Activated naive CD4-positive, alpha-beta T cell treated with anti-CD3 and anti-CD28 coated beads, Interleukin-2, amount 50 U/mL, for 24 hours (primary cell): Measurements from ENCODE around the gene ADPGK.
"Not testable (repeated sequence)": the region's sequence is repeated elsewhere in the genome, so short reads cannot be mapped to it uniquely, and the experiment has no call there.

Experiments used
- H3K27ac Mint-ChIP-seq: one replicate; pipeline ENCODE4 v1.8.0; 2021; ENCODE audit warnings: mild to moderate bottlenecking, mixed read lengths
- H3K27me3 Mint-ChIP-seq: one replicate; pipeline ENCODE4 v1.8.0; 2021; ENCODE audit warnings: mixed read lengths
- H3K36me3 Mint-ChIP-seq: one replicate; pipeline ENCODE4 v1.8.0; 2021; ENCODE audit warnings: mixed read lengths
- H3K4me1 Mint-ChIP-seq: one replicate; pipeline ENCODE4 v1.8.0; 2021; ENCODE audit warnings: mixed read lengths
- H3K4me3 Mint-ChIP-seq: one replicate; pipeline ENCODE4 v1.8.0; 2021; ENCODE audit warnings: mild to moderate bottlenecking, mixed read lengths
- H3K9me3 Mint-ChIP-seq: one replicate; pipeline ENCODE4 v1.8.0; 2021; ENCODE audit warnings: mixed read lengths

Gene ADPGK

DNA sequence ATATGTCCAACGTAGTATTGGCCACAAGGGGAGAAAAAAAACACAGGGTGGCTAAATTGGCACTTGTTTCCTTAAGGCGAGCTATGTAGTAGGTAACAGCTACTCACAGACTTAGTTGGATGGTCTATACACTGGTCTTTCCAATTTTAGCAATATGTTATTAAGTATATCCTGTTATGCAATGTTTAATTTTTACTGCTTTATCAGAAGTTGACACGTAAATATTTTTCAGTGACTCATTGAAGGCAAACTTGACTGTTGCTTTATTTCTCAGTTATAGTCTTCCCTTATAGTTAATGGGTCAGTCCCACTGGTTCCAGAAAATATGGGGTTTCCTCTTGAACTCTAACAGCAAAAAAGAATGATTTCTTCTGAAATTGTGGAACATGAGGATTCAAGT is 46.5 kb downstream of the ADPGK start:
- Mint-ChIP-seq H3K4me1 (peaks cover 51% of the 10 kb centered on the region), H3K27me3 (no peaks in the 10 kb centered on the region), H3K4me3 (no peak overlapping the region), H3K9me3 (peaks cover 5% of the 10 kb centered on the region), H3K36me3 (peaks cover 35% of the 10 kb centered on the region), H3K27ac (no peak overlapping the region)

DNA sequence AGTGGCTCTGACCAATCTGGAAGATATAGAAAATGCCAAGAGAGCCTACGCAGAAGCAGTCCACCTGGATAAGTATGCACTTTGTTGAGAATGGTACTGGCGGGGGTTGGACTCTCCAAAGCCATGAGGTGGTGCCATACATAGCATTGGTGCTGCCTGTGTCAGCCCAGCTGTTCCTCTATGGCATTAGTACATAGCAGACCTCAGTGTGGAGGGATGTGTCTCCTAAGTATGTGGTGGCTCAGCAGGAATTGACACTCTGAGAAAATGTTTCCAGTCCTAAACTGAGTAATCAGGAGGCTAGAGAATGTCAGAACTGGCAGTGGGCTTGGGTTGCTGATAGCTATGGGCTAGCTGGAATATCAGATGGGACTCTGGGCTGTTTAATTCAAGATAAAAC is 48.4 kb downstream of the ADPGK start:
- peaks cover 5% of the 10 kb centered on the region for H3K9me3 Mint-ChIP-seq
- H3K36me3 Mint-ChIP-seq, result peaks cover 26% of the 10 kb centered on the region
- H3K4me3 Mint-ChIP-seq, result no peak overlapping the region
- no peak overlapping the region for H3K27ac Mint-ChIP-seq
- no peaks in the 10 kb centered on the region for H3K27me3 Mint-ChIP-seq
- H3K4me1 Mint-ChIP-seq, result peaks cover 32% of the 10 kb centered on the region

DNA sequence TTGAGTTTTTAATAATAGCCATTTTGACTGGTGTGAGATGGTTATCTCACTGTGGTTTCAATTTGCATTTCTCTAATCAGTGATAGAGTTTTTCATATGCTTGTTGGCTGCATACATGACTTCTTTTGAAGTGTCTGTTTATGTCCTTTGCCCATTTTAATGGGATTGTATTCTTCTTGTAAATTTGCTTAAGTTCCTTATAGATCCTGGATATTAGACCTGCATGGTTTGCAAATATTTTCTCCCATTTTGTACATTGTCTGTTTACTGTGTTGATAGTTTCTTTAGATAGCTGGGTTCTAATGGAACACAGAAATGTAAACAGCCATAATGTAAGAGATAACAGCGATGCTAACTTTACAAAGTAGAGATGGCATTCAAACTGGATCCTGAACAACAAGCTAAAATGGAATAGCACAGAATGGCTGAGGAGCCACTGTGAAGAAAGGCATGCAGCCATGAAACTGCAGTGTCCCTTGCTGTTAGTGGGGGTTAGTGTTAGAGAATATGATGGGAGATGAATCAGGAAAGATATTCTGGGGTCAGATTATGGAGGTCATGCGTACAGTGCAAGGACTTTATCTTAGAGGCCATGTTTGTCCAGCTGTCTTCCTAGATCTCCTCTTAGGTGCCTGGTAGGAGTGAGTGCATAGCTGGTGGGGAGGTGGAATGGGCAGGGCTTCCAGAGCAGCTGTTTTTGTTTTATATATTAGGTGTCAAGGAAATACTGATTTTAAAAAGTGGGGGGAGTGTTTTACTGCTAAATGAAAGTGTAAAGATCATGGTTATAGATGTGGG is 49.4 kb downstream of the ADPGK start:
- Mint-ChIP-seq H3K36me3 (peaks cover 21% of the 10 kb centered on the region), H3K9me3 (peaks cover 5% of the 10 kb centered on the region), H3K4me3 (no peak overlapping the region), H3K27ac (peak overlapping the region; percentile 79), H3K27me3 (no peaks in the 10 kb centered on the region), H3K4me1 (peaks cover 22% of the 10 kb centered on the region)

DNA sequence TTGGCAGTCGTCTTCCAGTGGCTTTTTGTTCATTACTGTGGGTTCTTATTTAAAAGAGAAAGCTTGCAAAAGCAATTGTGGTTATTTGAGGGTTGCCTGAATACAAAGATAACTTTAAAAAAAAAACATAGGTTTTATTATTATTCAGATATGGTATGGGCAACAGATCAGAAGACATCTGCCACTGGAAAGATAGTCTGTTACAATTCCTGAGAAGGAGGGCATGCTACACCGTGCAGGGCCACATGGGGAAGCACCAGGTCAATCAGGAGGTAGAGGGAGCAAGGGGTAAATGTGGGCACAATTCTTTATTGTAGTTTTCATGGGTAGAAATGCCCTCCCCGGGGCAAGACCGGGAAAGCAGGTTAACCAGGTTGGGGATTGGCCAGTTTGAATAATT is 51.0 kb downstream of the ADPGK start:
- Mint-ChIP-seq H3K27ac (peak overlapping the region; percentile 30), H3K9me3 (no peaks in the 10 kb centered on the region), H3K36me3 (peaks cover 15% of the 10 kb centered on the region), H3K4me1 (peaks cover 10% of the 10 kb centered on the region), H3K4me3 (no peak overlapping the region), H3K27me3 (no peaks in the 10 kb centered on the region)

DNA sequence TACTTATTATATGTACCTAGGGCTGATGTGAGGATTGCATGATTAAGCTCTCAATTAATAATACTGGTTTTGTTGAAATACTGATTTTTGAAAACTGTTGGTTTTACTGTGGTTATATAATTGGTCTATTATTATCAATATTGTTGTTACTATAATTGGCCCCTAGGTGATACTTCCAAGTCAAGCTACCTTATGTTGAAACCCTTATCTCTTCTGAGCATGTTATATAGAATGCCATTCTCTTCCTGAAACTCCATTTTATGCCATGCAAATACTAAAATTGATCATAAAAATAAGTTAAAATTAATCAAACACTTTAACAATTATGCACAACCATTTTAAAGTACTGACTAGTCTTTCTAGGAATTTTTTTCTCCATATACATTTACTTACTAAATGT is 51.5 kb downstream of the ADPGK start:
- H3K36me3 Mint-ChIP-seq, result peaks cover 13% of the 10 kb centered on the region
- H3K27ac Mint-ChIP-seq, result peak overlapping the region; percentile 10
- H3K4me1 Mint-ChIP-seq, result peaks cover 7% of the 10 kb centered on the region
- no peaks in the 10 kb centered on the region for H3K27me3 Mint-ChIP-seq
- H3K9me3 Mint-ChIP-seq, result no peaks in the 10 kb centered on the region
- H3K4me3 Mint-ChIP-seq, result no peak overlapping the region

DNA sequence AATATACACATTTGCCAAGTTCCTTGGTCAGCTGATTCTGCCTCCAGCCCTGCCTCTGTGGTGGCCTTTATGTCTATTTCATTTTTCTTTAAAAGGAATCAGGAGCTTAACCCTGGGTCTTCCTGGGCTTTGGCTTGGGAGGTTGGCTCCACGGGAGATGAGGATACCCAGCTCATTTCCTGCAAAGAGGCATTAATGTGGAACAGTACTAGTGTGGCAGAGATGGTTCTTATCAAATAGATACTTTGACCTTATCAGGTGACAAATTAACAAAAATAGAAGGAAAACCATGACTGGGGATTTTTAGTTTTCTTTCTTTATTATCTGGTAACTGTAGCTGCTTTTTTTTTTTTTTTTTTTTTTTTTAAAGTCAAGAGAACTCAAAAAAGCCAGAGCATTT is 54.7 kb downstream of the ADPGK start:
- H3K4me3 Mint-ChIP-seq, result no peak overlapping the region
- H3K27me3 Mint-ChIP-seq, result no peaks in the 10 kb centered on the region
- peaks cover 6% of the 10 kb centered on the region for H3K36me3 Mint-ChIP-seq
- no peak overlapping the region for H3K27ac Mint-ChIP-seq
- no peaks in the 10 kb centered on the region for H3K4me1 Mint-ChIP-seq
- no peaks in the 10 kb centered on the region for H3K9me3 Mint-ChIP-seq

DNA sequence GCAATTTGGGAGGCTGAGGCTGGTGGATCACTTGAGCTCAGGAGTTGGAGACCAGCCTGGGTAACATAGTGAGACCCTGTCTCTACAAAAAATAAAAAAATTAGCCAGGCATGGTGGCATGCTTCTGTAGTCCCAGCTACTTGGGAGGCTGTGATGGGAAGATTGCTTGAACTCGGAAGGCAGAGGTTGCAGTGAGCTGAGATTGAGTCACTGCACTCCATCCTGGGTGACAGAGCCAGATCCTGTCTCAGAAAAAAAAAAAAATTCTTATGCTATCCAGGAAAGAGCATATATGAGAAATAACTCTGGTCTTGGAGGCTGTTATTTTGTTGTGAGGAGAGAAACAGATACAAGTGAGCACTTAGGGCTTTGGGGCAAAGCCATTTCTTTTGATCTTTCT is 55.3 kb downstream of the ADPGK start:
- H3K4me3 Mint-ChIP-seq, H3K27ac Mint-ChIP-seq, H3K27me3 Mint-ChIP-seq, H3K9me3 Mint-ChIP-seq, H3K36me3 Mint-ChIP-seq, H3K4me1 Mint-ChIP-seq: not testable (repeated sequence)

DNA sequence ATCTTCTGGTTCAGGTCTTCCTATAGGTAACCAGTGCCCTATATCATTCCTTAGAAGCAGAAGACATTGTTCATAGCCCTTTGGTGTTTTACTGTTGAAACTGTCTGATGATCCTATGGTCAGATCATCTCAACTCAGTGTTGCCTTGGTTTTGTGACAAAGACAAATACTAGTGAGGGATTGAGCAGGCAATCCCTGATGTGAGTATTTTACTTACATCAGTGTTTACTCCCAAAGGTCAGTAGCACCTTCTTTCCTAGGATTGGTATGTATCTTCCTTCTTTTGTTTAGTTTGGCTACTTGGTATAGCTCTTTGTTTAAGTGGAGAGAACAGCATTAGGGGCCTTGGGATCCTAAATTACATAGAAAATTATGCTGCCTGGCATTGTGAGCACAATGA is 56.4 kb downstream of the ADPGK start:
- Mint-ChIP-seq H3K27me3 (no peaks in the 10 kb centered on the region), H3K4me3 (no peak overlapping the region), H3K27ac (no peak overlapping the region), H3K9me3 (no peaks in the 10 kb centered on the region), H3K36me3 (peaks cover 6% of the 10 kb centered on the region), H3K4me1 (no peaks in the 10 kb centered on the region)

DNA sequence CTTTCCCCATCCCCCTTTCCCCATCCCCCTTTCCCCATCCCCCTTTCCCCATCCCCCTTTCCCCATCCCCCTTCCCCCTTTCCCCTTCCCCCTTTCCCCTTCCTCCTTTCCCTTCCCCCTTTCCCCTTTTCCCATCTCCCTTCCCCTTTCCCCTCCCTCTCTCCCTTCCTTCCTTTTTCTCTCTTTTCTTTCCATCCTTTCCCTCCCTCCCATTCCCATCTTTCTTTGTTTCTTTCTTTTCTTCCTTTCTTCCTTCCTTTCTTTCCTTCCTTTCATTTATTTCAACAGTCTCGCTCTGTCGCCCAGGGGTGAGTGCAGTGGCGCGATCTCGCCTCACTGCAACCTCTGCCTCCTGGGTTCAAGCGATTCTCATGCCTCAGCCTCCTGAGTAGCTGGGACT is 57.7 kb downstream of the ADPGK start:
- not testable (repeated sequence) for H3K4me1 Mint-ChIP-seq, H3K36me3 Mint-ChIP-seq, H3K9me3 Mint-ChIP-seq, H3K27me3 Mint-ChIP-seq, H3K27ac Mint-ChIP-seq, H3K4me3 Mint-ChIP-seq

DNA sequence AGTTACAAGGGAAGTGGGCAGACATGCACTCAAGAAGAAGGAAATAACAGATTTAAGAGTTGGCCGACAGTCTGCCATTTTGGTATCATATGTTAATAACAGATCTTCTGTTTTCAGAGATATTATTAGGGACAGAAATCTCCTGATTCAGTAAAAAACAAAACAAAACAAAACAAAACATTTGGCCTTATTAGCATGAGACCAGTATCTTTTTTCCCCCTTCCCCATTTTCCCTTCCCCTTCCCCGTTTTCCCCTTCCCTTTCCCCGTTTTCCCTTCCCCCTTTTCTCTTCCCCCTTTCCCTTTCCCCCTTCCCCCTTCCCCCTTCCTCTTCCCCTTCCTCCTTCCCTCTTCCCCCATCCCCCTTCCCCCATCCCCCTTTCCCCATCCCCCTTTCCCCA is 58.1 kb downstream of the ADPGK start:
- Mint-ChIP-seq H3K27ac (no peak overlapping the region), H3K9me3 (no peaks in the 10 kb centered on the region), H3K4me1 (no peaks in the 10 kb centered on the region), H3K27me3 (no peaks in the 10 kb centered on the region), H3K36me3 (peaks cover 4% of the 10 kb centered on the region), H3K4me3 (no peak overlapping the region)

DNA sequence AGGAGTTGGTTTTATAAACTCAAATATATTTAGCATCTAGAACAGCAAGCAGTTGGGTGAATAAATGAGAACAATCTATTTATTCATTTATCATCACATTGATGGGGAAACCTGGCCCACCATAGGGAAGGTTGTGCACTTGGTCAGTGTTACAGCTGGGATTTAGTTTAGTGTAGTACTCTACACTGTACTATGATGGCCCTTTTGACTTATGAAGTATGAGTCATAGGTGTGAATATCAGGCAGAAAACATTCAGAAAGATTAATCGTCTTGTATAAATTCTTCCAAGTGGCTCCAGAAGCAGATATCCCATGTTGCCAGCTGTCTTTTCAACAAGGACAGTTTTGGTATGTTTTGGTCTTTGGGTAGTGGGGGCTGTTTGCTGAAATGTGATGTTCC is 59.5 kb downstream of the ADPGK start:
- H3K4me1 Mint-ChIP-seq, result no peaks in the 10 kb centered on the region
- peaks cover 4% of the 10 kb centered on the region for H3K36me3 Mint-ChIP-seq
- no peak overlapping the region for H3K27ac Mint-ChIP-seq
- no peaks in the 10 kb centered on the region for H3K9me3 Mint-ChIP-seq
- H3K4me3 Mint-ChIP-seq, result no peak overlapping the region
- no peaks in the 10 kb centered on the region for H3K27me3 Mint-ChIP-seq

DNA sequence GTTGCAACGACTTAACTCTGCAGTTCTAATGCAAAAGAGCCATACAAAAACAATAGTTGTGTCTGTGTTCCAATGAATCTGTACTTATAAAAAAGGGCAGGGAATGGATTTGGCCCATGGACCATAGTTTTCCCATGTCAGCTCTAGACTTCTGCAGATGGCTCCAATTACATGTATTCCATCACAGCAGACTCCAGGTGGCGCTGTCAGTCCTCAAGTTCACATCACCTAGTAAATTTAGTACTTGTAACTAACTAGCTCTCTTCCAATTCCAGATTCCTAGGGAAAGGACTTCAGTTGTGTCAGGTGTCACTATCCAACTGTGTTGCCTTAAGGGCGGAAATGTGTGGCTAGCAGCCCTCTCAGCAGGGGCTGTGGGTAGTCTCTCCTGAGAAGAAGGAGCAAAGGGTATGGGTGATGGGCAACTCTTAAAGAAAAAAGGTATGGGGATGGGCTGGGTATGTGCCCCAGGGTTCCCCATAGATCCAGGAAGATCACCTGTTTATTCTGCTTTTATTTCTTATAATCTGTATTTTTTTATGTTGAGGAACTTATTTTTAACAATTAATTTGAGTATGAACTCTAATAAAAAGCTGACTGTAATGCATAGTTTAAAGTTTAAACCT is 61.4 kb downstream of the ADPGK start:
- H3K27me3 Mint-ChIP-seq, result no peaks in the 10 kb centered on the region
- no peak overlapping the region for H3K4me3 Mint-ChIP-seq
- H3K4me1 Mint-ChIP-seq, result no peaks in the 10 kb centered on the region
- peaks cover 8% of the 10 kb centered on the region for H3K36me3 Mint-ChIP-seq
- peak overlapping the region; percentile 30 for H3K27ac Mint-ChIP-seq
- no peaks in the 10 kb centered on the region for H3K9me3 Mint-ChIP-seq

DNA sequence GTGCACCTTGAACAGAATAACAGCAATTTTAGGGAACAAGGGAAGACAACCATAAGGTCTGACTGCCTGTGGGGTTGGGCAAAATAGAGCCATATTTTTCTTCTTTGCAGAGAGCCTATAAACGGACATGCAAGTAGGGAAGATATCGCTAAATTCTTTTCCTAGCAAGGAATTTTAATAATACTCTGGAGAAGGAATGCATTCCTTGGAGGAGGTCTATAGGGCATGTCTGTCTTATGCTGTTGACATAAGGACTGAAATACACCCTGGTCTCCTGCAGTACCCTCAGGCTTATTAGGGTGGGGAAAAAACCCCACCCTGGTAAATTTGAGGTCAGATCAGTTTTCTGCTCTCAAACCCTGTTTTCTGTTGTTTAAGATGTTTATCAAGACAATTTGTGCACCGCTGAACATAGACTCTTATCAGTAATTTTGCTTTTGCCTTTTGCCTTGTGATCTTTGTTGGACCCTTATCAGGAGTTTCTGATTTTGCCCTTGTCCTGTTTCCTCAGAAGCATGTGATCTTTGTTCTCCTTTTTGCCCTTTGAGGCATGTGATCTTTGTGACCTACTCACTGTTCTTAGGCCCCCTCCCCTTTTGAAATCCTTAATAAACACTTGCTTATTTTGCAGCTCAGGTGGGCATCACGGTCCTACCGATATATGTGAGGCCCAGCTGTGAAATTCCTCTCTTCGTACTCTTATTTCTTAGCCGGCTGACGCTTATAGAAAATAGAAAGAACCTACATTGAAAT is 74.8 kb downstream of the ADPGK start:
- not testable (repeated sequence) for H3K27ac Mint-ChIP-seq, H3K4me3 Mint-ChIP-seq, H3K27me3 Mint-ChIP-seq, H3K9me3 Mint-ChIP-seq, H3K36me3 Mint-ChIP-seq
- peaks cover 12% of the 10 kb centered on the region for H3K4me1 Mint-ChIP-seq

DNA sequence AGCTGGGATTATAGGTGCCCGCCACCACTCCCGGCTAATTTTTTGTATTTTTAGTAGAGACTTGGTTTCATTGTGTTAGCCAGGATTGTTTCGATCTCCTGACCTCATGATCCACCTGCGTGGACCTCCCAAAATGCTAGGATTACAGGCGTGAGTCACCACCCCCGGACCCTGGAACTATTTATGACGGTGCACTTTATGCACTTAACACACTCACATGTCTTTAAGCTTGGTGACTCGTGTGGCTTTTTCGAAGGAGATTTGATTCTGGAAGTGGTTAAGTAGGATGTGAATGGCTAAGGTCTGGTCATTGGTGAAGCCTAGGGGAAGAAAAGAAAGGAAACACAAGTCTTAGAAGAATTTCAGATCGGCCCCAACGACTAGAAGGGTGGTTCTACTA is 77.3 kb downstream of the ADPGK start:
- H3K27ac Mint-ChIP-seq, result no peak overlapping the region
- no peaks in the 10 kb centered on the region for H3K9me3 Mint-ChIP-seq
- H3K4me1 Mint-ChIP-seq, result peaks cover 13% of the 10 kb centered on the region
- H3K36me3 Mint-ChIP-seq, result peaks cover 6% of the 10 kb centered on the region
- no peak overlapping the region for H3K4me3 Mint-ChIP-seq
- no peaks in the 10 kb centered on the region for H3K27me3 Mint-ChIP-seq
